Thoracic aorta endothelial cell (primary cell): ENCODE results near the gene TIPIN. TPM values are rescaled to one million over a fixed set of nuclear protein-coding genes. Genes with fewer than 3 reads are reported as not detected.
A peak's percentile ranks its signal among the peaks of the same experiment; 100 is the strongest.

ENCODE experiments used
- small RNA-seq: library from RNA; depleted of rRNA; stranded (forward); fragments of <200 nt; gene quantifications from one replicate; pipeline ENCODE3, GENCODE V24; 2012
- total RNA-seq: library from RNA; depleted of rRNA; stranded (reverse); fragments of >200 nt; gene quantifications from 2 replicates; pipeline ENCODE4 v1.2.3, GENCODE V29; 2012

TIPIN gene, protein sequence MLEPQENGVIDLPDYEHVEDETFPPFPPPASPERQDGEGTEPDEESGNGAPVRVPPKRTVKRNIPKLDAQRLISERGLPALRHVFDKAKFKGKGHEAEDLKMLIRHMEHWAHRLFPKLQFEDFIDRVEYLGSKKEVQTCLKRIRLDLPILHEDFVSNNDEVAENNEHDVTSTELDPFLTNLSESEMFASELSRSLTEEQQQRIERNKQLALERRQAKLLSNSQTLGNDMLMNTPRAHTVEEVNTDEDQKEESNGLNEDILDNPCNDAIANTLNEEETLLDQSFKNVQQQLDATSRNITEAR
- total RNA-seq = 16.9 and 18.8 TPM in 2 replicates

DNA sequence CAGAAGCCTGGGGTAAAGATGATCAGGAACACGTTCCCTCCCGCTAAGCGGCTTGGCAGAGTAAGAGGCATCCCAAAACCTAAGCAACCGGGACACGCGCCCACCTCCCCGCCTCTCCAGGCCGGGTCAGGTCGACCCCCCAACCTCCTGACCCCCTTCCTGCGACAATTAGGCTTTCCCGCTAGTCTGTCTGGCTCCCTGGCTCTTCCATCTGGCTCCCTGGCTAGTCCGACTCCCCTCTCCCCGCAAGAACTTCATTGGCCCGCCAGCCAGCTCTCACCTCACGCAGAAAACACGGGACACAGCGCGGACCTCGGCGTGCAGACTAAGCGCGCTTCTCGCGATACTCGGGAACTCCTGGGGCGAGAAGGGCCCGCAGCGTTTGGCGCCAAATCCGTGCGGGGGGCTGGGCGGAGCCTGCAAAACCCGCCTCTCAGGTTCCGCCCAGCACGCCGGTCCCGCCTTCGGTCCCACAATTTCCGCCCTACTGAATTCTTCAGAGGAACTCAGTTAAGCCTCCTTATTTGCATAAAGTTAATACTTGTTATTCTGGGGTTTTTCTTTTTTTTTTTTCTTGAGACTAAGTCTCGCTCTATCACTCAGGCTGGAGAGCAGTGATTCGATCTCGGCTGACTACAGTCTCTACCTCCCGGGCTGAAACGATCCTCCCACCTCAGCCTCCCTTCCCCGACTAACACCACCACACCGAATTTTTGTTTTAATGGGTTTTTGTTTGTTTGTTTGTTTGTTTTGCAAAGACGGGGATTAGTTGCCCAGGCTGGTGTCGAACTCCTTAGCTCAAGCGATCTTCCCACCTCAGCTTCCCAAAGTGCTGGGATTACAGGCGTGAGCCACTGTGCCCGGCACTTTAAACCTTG, at the start of gene TIPIN:
TIPIN (minus strand) TSS at position 327 of the 878 bp plus-strand sequence. CDS start 3,738 bp downstream, outside the sequence.

DNA sequence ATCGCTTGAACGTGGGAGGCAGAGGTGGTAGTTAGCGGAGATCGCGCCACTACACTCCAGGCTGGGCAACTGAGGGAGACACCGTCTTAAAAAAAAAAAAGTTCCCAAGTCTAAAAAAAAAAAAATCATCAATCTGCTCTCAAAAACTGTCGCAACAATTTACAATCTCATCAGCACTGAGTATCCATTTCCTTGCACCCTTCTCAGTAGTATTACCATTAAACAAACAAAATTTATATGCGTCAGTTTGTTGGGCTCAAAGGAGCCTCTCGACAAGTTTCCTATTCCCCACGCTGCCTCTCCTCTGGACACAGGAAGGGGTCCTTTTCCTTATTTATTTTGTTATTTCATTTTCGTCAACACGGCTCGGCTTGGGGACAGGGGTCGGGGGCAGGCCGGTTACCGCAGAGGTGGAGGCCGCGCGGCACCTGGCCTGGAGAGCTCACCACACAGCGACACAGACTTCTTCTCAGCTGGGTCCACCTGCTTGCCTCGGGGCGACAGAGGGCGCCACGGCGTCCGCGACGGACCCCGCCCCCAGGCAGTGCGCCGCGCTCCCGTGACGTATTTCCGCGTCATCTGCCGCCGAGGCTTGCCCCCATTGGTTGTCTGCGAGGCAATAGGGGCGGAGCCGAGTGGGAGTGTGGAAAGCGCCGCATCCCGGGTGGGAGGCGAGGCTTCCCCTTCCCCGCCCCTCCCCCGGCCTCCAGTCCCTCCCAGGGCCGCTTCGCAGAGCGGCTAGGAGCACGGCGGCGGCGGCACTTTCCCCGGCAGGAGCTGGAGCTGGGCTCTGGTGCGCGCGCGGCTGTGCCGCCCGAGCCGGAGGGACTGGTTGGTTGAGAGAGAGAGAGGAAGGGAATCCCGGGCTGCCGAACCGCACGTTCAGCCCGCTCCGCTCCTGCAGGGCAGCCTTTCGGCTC, 30.0 kb upstream of the TIPIN start, which contains the start of gene MAP2K1:
MAP2K1 (plus strand) TSS at position 709 of the 920 bp plus-strand sequence. CDS start 436 bp downstream, outside the sequence.

DNA sequence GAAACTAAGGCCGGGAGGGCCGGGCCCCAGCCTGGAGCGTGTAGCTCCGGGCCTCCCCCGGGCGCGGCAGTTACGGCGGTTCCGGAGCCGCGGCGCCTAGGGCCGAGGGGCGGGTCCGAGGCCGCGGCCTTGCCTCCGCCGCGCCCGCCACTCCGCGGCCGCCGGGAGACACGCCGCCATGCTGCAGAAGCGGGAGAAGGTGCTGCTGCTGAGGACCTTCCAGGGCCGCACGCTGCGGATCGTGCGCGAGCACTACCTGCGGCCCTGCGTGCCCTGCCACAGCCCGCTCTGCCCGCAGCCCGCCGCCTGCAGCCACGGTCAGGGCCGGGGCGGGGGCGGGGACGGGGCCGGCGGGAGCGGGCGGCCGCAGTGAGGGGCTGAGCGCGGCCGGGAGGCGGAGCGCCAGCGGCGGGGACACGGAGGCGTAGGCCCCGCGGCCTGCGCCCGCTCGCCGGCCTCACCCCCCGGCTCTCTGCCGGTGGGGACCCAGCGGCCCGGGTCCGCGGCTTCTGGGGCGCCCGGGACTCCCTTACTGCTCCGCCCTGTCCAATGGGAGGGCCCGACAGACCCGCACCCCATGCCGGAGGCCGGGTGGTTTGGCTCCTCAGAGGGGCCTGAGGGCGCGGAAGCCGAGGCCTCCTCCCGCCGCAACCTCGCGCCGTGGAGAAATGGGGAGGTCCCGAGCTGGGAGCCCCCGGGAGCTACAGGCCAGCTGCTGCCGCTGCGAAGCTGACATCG, 62.9 kb downstream of the TIPIN start, which contains the start of gene DIS3L:
DIS3L (plus strand) TSS at position 150 of the 738 bp plus-strand sequence; CDS start at position 179, 29 bp downstream.

Small RNA genes within 50 kb of the gene (small RNA-seq; reads per million reads assigned to genes)
- not detected for gene RF00019
- gene SCARNA14 = 71.4 reads per million, percentile 98 among the genes with 10 or more reads in this experiment

Other genes with a start within 250 kb of the TIPIN start
- under 0.01 TPM in 1 of 2 replicates, not detected in the other for gene MEGF11, start 102.9 kb downstream of the TIPIN start, total RNA-seq
- gene DIS3L, start 63.1 kb downstream of the TIPIN start, total RNA-seq = 23.5 and 53.4 TPM in 2 replicates
- 72.5 and 80.6 TPM in 2 replicates for gene MAP2K1, start 30.2 kb upstream of the TIPIN start, total RNA-seq
- 11.2 and 12.0 TPM in 2 replicates for gene SNAPC5, start 141.1 kb upstream of the TIPIN start, total RNA-seq
- 3,099 and 3,187 TPM in 2 replicates for gene RPL4, start 148.2 kb upstream of the TIPIN start, total RNA-seq
- gene ZWILCH, start 148.6 kb upstream of the TIPIN start, total RNA-seq = 53.5 and 56.5 TPM in 2 replicates
- not detected in 2 replicates for gene LCTL, start 209.3 kb upstream of the TIPIN start, total RNA-seq